Ammon's horn (tissue), 1 donor: ENCODE data around the gene STIM1.

Experiments used
- DNase-seq: peaks from one replicate; pipeline ENCODE4 v3.0.0-alpha.2; 2016; ENCODE audit warnings: low spot score

The STIM1 gene

DNA sequence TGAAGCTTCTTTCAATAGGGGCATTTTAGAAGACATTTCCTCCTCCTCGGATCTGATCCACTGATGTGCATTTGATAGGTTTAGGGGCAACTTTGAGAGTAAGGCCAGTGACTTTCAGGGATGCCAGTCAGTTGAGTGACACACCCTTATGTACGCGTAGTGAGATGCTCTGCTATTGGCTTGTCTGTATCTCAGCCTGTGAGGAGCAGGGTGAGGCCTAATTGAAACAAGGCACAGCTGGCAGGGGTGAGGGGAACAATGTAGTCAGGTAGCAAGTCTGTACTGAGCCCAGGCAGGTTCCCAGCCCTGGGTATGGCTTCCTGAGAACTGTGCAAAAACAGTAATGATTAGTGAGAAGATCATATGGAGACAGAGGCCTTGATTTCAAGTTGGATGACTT, 61.5 kb downstream of the STIM1 start:
- DNase-seq: no peak

GRCh38 chr11:3920148-3920852, 64.8 kb downstream of the STIM1 start:
- no peak for DNase-seq

DNA sequence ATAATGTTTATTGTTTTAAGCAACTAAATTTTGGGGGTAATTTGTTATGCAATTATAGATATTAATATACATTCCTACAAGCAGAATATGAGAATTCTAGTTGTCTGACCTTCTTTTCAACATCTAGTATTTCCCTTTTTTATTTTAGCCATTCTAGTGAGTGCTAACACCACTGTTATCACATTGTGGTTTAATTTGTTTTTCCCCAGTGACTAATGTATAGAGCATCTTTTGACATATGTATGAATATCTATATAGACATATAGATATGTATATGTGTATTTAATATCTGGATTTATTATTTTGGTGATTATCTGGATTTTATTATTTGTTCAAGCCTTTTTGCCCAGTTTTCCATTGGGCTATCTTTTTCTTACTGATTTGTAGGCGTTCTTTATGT, 66.6 kb downstream of the STIM1 start:
- no peak for DNase-seq

DNA sequence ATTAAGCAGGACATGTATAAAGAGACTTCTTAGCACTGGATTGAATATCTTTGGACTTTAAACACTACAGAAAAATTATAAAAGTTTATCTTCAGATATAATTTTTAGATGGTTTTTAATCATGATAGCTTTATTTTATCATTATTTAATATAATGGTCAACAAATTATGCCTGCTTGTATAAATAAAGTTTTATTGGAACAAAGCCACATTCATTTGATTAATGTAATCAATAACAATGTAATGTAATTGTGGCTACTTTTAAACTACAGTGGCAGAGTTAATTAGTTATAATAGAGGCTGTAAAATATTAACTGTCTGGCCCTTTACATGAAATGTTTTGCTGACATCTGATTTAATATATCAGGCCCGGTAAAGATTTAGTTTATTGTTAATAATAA, 70.0 kb downstream of the STIM1 start:
- DNase-seq: no peak

DNA sequence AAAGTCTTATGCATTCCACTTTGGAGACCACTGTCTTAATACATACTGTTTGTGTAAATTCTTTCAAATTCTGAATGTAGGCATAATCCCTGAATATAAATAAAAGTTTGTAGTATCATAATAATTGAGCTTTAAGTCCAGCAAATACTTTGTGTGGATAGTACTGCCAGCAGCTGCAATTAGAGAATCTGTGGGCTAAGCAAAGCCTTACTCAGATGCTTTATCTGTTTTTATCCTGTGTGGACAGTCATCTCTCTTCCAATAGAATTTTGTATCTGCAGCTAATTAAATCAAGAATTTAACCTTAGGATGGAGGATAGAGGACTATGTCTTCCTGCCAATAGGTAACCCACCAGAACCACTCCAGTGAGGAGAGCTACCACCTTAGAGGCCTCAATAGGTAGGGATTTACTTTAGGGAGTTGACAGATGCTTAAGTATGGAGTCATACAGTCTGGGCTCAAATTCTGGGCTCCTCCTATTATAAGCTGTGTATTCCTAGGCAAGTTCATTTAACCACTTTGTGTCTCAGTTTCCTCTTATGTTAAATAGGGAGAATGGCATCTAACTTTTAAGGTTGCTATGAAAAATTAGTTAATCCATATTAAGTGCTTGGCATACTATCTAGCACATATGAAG, 71.1 kb downstream of the STIM1 start:
- no peak for DNase-seq

DNA sequence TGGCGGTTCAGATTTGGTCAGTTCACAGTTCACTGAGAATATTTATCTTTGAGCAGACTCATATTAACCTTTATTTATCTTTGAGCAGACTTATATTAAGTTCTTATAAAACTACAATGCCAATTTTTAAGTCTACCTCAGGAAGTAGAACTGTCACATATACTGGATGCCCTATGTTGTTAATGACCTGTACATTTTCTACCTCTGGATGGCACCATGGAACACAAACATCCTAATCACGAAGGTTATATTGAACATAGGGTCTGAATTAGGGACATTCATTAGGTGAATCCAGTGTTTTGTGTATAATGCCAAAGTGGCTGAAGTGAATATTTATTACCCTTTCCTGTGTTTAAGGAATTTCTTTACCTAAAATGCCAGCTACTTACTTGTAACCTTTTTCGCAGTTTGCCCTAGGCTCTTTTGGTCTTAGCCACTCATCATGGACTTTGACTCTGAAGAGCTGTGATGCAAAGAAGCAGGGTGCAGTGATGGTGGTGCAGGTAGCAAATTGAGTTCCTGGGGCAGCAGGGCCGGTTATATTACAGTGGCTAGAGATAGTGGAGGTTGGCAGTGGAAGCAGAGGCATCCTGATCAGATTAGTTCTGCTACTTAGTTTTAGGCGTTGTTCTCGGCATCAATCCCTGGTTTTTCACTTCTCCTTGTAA, 71.8 kb downstream of the STIM1 start:
- DNase-seq: no peak

DNA sequence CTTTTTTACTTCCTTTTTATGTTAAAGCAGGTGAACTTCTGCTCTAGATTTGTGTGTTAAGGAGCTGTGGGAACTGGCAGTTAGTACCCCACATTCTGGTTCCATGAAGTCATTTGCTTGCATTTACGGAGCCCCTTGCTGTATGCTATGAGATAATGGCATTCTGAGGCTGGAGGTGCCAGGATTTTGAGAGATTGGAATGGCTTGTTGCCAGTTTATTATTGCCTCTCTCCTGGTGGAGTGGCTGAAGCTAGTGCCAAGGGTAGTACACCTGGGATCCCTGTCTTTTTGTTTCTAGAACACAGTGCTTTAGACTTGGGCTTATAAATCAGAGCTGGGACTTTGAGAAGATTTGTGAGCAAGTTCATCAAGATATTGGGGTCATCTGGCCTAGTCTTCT, 73.8 kb downstream of the STIM1 start:
- no peak for DNase-seq

DNA sequence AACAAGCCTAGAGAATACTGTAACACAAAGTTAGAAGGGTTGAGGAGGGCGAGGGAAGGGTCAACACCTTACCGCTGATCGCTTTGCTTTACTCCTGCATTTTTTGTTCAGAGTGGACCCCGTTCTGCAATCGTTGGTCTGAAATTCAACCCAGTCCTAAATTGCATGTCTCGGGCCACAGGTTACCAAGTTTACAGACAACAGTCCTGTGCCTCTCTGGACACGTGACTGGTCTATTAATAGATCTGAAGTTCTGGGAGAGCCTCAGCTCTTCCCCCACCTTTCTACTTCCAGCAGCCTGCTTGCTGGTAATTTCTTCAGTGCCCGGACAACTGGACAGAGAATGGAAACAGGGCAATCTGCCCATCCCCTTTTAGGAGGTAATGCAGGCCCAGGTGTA, 74.2 kb downstream of the STIM1 start:
- DNase-seq: no peak

GRCh38 chr11:3932698-3933097, 77.2 kb downstream of the STIM1 start:
- DNase-seq: no peak

DNA sequence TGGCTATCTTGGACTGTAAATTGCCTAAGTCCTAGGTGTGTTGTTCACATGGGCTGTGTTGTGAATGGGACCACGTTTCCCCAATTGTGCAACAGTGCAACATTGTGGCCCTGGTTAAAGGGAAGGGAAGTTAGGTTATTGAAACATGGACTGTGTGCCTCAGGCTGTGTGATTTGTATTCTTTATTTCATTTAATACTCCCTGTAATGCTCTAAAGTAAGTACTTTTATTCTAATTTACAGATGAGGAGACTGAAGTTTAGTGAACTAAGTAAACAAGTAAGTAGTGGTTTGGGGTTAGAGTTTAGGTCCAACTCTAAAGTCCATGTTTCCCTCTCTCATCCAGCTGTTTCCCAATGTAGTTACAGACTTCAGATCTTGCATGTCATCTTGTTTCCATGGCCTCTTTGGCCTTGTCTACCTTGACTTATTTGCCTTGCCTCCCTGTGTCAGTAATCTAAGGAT, 77.7 kb downstream of the STIM1 start:
- no peak for DNase-seq

GRCh38 chr11:3934658-3935057, 79.2 kb downstream of the STIM1 start:
- DNase-seq: no peak

DNA sequence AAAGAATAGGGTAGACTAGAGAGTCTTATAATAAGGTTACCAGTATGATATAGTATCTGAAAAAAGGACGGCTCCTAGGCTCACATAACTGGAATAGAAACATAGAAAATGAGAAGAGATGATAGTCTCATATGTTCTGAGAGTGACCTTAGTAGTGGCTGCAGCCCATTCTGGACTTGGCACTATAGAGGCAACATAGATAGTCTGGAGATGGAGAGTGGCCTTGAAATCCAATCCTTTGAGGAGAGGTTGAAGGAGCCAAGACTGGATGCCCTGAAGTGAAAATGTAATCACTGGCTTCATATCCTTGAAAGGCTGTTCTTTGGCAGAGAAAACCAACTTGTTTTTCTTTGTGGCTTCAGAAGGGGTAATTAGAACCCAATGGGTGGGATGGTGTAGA, 81.1 kb downstream of the STIM1 start:
- DNase-seq: no peak

DNA sequence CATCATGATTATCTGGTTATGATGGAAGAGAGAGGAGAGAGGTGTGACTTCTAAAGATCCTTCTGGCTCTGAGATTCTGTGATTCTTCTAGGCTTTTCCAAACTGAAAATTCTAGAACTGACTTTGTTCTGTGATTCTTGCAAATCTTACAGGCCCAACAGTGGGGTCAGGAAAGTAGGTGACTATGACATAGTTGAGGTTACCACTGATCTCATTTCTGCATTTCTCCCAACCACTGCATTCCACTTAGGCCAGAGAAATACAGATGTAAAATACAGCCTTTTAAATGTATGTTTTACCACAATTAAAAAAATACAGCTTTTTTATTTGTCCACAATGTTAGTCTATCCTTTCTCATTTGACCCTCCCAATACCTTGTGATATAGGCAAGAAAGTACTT, 83.7 kb downstream of the STIM1 start:
- DNase-seq: no peak

GRCh38 chr11:3939651-3940190, 84.3 kb downstream of the STIM1 start:
- DNase-seq: no peak

DNA sequence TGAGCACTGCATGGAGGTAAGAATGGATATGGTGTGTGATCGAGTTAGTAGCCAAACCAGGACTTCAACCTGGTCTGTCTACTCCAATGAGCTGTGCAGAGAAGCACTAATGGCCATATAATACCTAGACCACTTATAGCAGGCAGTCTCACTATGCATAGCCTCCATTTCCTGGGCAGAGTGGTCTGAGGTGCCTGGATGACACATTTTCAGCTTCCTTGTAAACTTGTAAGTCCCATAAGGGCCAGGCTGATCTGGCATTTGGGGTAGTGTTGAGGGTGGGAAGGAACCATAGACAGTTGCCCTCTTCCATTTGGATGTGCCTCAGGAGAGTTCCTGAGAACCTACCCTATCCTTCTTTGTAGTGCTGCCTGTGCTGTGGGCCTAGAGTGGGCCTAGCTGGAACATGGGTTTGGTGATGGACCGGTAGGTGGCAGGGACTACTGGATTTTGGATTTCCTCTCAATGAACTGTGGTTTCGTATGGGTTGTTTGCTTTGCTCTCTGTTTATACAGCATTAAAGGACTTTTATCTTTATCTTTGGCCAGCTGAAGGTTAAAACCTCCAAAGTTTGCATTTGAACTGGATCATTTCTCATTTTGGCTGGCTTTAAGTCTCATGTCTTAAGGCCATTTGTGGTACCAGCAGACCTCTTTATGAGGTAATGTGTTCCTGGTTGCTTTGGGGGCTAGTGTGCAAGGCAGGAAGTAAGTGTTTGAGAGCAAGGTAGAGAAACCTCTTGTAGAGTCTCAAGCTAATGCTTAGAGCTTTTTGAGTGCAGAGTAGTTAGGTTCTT, 86.9 kb downstream of the STIM1 start:
- no peak for DNase-seq

DNA sequence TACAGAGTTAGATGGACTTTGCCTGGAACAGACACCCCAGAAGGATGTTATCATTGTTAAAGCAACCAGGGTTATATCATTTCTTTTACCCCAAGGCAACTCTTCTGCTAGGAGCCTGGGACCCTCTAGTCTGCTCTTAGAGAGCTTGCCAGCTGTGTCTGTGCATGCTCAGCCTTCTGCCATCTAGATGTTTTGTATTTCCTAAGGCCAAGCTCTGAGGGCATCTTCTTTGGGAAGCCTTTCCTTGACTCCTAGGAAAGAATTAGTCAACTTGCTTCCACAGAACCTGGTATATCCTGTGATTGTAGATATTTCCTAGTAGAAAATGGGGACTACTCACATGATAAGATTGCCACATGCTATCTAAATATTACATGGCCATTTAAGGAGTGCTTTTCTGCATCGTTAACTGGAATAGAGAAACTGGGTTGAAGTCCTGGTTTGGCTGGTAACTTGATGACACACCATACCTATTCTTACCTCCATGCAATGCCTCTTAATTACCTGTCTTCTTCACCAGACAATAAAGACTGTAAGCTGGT, 87.6 kb downstream of the STIM1 start:
- DNase-seq: no peak

GRCh38 chr11:3944198-3944597, 88.7 kb downstream of the STIM1 start:
- DNase-seq: peak; percentile 61

DNA sequence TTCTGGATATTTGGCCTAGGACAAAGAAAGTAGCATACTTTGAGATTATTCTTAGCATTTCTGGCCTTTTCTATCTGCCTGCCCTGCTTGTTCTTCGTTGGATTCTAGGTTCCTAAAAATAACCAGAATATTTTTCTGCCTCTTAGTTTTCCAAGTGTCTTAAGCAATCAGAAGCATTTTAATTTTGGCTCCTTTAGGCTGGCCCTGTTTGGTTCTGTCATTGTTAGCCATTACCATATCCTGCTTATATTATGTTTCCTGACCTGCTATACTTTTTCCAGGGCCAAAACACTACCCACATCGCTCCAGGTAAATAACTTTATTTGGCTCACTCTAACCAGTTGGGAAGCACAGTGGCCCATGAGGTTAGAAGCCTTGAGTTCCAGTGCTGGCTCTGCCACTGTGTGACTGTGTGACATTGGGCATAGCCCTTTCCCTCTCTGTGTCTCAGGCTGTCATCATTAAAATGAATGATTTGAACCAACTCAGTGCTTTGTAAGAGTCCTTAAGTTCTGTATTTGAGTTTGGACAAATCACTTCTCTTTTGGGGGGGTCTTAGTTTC, 91.1 kb downstream of the STIM1 start:
- DNase-seq: no peak

- no peak for DNase-seq
Observed at GRCh38 chr11:3947061-3947460, 91.6 kb downstream of the STIM1 start.

DNA sequence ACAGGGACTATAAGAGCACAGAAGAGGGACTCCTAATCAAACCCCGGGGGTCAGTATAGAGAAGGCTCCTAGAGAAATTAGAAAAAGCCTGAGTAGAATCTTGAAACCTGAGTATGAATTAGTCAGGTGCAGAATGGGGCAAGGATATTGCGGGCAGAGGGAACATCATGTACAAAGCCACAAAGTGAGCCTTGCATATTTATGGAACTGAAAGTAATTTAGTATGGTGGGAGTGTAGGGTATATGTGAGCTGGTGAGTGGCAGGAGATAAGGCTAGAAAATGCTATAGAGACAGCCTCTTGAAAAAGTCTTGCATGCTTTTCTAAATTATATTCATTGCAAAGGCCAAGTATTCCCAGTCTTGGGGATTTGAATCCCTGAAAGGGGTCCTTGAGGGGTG, 93.7 kb downstream of the STIM1 start:
- no peak for DNase-seq

DNA sequence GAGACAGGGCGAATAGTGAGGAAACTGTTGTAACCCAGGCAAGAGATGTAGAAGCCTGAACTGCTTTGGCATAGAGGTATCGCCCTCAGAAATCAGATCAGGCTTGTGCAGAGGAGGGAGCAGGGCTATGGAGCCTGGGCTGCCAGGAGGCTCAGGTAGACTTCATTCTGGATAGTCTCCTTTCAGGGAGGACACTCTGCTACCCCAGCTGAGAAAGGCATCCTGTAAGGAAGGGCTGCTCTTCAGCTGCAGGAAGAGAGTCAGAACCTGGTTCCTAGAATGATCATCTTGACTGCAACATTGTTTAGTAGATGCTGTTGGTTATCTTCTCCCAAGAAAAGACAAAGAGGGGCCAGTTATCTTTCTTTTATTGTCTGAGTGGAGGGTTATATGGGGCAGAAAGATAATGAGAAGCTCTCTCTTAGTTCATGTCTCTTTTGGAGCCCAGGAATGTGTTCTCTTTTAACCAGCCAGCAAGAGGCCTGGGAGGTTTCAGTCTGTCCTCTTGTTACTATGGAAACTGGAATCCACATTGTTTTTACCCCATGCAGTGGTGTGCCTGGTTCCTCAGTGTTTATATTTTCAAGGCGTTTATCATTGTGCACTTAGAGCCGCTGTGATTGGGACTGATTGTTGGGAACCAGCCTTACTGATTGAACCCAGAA, 95.7 kb downstream of the STIM1 start:
- DNase-seq: peak; percentile 13
